Spleen (tissue), 7 donors: ENCODE data around the gene C19orf25.

ENCODE experiments used
- POLR2A ChIP-seq, 3 donors: fragments of 450-650 bp; IDR thresholded peaks; one replicate each; pipeline ENCODE4 v1.5.1; 2017; ENCODE audit warnings: antibody characterized with exemption in 3 of 3, mild to moderate bottlenecking in 1 of 3
- POLR2AphosphoS5 ChIP-seq, 3 donors: sonication (generic); formaldehyde crosslinking; IDR thresholded peaks; one replicate each; pipeline ENCODE4 v1.5.1; 2017; ENCODE audit warnings: antibody characterized with exemption in 3 of 3
- TF ChIP-seq, protein P1 (sequence below), 11 experiments: fragments of 200-600 bp in 7 of 11; fragments of 450-650 bp in 4 of 11; sonication (generic) in 4 of 11; IDR thresholded peaks in 8 of 11; conservative IDR thresholded peaks in 3 of 11; 1 replicate in 7 of 11; 2 replicates in 4 of 11; pipeline versions ENCODE4 v1.4.0 to v1.8.0; 2016 to 2021; ENCODE audit warnings: antibody characterized with exemption in 11 of 11, inconsistent platforms in 4 of 11, mild to moderate bottlenecking in 1 of 11
- donor health status: DM: no; HTN: no; CAD: no; lungs with moderate emphysema.
- donor health status: DM: no; HTN: no; CAD: no.
- donor health status: DM: no; HTN: no; CAD: no.

DNA sequence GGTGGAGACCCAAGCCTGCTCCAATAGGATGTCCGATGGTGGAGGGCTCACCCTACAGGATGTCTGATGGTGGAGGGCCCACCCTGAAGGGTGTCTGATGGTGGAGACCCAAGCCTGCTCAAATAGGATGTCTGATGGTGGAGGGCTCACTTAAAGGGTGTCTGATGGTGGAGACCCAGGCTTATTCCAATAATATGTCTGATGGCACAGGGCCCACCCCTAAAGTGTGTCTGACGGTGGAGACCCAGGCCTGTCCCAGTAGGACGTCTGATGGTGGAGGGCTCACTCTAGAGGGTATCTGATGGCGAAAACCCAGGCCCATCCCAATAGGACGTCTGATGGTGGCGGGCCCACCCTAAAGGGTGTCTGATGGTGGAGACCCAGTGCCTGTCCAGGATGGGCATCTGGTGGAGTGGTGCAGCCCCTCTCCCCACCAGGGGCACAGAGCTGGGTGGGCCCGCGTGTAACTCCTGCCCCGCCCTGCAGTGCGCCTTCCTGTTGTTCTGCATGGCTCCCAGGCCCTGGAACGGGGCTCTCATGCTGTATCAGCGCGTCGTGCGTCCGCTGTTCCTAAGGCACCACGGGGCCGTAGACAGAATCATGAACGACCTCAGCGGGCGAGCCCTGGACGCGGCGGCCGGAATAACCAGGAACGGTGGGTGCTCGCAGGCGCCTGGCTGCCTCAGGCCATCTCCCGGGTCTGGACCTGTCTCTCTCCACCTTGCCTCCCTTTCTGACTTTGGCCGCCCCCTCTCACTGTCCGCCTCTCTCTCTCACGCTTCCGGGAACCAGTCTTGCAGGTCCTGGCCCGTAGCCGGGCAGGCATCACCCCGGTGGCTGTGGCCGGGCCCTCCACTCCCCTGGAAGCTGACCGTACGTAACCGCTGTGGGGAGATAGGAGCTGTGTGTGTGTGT is 17.0 kb upstream of the C19orf25 start:
- TF ChIP-seq, protein P1, sequence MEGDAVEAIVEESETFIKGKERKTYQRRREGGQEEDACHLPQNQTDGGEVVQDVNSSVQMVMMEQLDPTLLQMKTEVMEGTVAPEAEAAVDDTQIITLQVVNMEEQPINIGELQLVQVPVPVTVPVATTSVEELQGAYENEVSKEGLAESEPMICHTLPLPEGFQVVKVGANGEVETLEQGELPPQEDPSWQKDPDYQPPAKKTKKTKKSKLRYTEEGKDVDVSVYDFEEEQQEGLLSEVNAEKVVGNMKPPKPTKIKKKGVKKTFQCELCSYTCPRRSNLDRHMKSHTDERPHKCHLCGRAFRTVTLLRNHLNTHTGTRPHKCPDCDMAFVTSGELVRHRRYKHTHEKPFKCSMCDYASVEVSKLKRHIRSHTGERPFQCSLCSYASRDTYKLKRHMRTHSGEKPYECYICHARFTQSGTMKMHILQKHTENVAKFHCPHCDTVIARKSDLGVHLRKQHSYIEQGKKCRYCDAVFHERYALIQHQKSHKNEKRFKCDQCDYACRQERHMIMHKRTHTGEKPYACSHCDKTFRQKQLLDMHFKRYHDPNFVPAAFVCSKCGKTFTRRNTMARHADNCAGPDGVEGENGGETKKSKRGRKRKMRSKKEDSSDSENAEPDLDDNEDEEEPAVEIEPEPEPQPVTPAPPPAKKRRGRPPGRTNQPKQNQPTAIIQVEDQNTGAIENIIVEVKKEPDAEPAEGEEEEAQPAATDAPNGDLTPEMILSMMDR (IDR thresholded peaks at IDR 0.05 in 8 of 11, conservative IDR thresholded peaks at IDR 0.05 in 3 of 11): no peak
- TF ChIP-seq POLR2A (IDR thresholded peaks at IDR 0.05) (no peak), POLR2AphosphoS5 (IDR thresholded peaks at IDR 0.05) (no peak)
